ENCODE data around the gene CITED4.

Gene CITED4

GRCh38 chr1:40884055-40884795 lies 22.1 kb upstream of the CITED4 start:
- DNase-seq = no peak

- DNase-seq = no peak
Observed at GRCh38 chr1:40880813-40881549, 18.8 kb upstream of the CITED4 start.

- DNase-seq = no peak
Observed at GRCh38 chr1:40879482-40880175, 17.5 kb upstream of the CITED4 start.

- DNase-seq = no peak
Observed at GRCh38 chr1:40878906-40879305, 16.7 kb upstream of the CITED4 start.

- no peak for DNase-seq
Observed at GRCh38 chr1:40877698-40878097, 15.5 kb upstream of the CITED4 start.

GRCh38 chr1:40876891-40877290 lies 14.7 kb upstream of the CITED4 start:
- no peak for DNase-seq

GRCh38 chr1:40876436-40876761 lies 14.2 kb upstream of the CITED4 start:
- DNase-seq = no peak

GRCh38 chr1:40873863-40874472 lies 11.8 kb upstream of the CITED4 start:
- DNase-seq = no peak

GRCh38 chr1:40872276-40872675 lies 10.1 kb upstream of the CITED4 start:
- no peak for DNase-seq

- DNase-seq = no peak
Observed at GRCh38 chr1:40870135-40870728, 8.1 kb upstream of the CITED4 start.

- no peak for DNase-seq
Observed at GRCh38 chr1:40868051-40868723, 6.0 kb upstream of the CITED4 start.

GRCh38 chr1:40861224-40862003 lies 749 bp downstream of the CITED4 start:
- DNase-seq = peak; percentile 52

- DNase-seq = no peak
Observed at GRCh38 chr1:40860706-40861223, 1.4 kb downstream of the CITED4 start.

GRCh38 chr1:40858856-40859416 lies 3.2 kb downstream of the CITED4 start:
- DNase-seq = no peak

GRCh38 chr1:40857737-40858136 lies 4.4 kb downstream of the CITED4 start:
- no peak for DNase-seq

GRCh38 chr1:40856656-40857302 lies 5.4 kb downstream of the CITED4 start:
- no peak for DNase-seq

- DNase-seq = no peak
Observed at GRCh38 chr1:40856116-40856515, 6.0 kb downstream of the CITED4 start.

GRCh38 chr1:40855513-40855912 lies 6.7 kb downstream of the CITED4 start:
- DNase-seq = no peak

GRCh38 chr1:40853885-40854170 lies 8.3 kb downstream of the CITED4 start:
- no peak for DNase-seq

GRCh38 chr1:40853113-40853884 lies 8.9 kb downstream of the CITED4 start:
- DNase-seq = no peak
